ELR (cell line): ENCODE measurements around the gene EEF1B2.
"Not testable (repeated sequence)": the region's sequence is repeated elsewhere in the genome, so short reads cannot be mapped to it uniquely, and the experiment has no call there.

Source experiments
- DNase-seq: peaks from one replicate; pipeline ENCODE4 v3.0.0-alpha.2; 2015; ENCODE audit warnings: low read depth

EEF1B2 gene

GRCh38 chr2:206159346-206160124, at the start of gene EEF1B2, which contains the start of gene NDUFS1:
EEF1B2 (plus strand) TSS chr2:206159895; CDS start chr2:206159980, 85 bp downstream.
NDUFS1 (minus strand) TSS chr2:206159444; CDS start chr2:206153678, 5,766 bp downstream.
- DNase-seq, result peak; percentile 99

- peak; percentile 3 for DNase-seq
Observed at GRCh38 chr2:206112108-206112507, 47.6 kb upstream of the EEF1B2 start.

- peak; percentile 39 for DNase-seq
Observed at GRCh38 chr2:206112846-206113547, 46.7 kb upstream of the EEF1B2 start.

DNA sequence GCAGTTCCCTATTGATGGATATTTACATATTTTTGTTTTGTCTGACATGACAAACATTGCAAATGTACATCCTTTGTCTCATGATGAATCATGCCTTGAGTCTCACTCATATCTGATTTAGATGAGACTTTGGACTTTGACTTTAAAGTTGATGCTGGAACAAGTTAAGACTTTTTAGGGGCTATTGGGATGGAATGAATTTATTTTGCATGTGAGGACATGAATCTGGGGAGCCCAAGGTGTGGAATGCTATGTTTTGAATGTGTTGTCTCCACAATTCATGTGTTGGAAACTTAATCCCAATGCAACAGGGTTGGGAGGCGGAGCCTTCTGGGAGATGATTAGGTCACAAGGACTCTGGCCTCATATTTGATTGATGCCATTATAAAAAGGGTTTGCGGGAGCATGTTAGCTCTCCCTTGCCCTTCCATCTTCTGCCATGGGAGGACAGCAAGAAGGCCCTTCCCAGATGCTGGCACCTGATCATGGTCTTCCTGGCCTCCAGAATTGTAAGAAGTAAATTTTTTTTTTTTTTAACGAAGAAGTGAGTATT, 44.6 kb upstream of the EEF1B2 start:
- peak; percentile 17 for DNase-seq

DNA sequence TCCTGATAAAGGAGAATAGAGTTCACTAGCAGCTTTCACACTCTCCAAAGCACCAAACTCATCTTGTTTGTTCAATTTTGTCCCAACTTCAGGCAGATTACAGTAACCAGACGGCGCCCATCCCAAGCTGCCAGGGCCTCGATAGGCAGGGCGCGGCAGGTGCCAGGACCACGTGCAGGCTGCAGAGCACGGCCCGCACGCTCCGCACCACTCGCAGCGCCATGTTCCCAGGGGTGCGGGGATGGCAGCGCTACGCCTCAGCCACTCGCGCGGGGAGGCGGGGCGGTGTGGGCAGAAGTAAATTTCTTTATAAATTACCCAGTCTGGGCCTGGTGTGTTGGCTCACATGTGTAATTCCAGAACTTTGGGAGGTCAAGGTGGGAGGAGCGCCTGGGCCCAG, 43.4 kb upstream of the EEF1B2 start:
- no peak for DNase-seq

GRCh38 chr2:206122569-206122968, 37.1 kb upstream of the EEF1B2 start:
- DNase-seq, result not testable (repeated sequence)

DNA sequence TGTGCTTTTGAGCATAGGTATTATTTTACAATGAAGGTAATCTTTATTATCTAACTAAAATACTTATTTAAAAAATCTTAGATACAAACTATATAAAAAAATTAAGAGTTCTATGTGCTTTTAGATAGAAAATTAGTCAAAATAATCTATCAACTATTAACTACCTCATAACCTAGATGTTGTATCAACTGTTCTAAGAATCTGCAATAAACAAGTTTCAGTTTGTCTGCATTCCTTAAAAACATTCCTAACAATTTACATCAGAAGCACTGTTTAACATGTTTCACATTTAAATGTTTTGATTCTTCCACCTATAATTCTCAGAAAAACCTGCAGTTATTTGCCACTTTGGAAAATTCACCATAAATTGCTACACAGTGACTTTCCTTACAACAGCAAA, 33.8 kb upstream of the EEF1B2 start:
- DNase-seq, result no peak

- DNase-seq, result peak; percentile 41
Observed at GRCh38 chr2:206127656-206128055, 32.0 kb upstream of the EEF1B2 start.

DNA sequence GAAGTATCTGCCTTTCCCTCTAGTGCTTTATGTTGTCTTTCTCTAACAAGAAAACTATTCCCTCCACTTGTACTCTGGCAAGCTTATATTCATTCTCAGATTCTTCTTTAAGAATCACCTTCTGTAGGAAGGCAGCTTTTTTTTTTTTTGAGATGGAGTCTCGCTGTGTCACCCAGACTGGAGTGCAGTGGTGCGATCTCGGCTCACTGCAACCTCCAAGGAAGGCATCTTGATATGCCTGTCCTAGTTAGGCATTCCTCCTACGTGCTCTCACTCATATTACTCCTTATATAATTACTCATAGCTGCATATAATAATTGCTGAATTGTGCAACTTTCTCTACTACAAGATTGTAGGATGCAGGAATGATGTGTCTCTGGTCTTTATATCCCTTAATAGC, 16.2 kb upstream of the EEF1B2 start:
- DNase-seq, result no peak

- DNase-seq, result no peak
Observed at GRCh38 chr2:206144383-206144782, 15.3 kb upstream of the EEF1B2 start.

DNA sequence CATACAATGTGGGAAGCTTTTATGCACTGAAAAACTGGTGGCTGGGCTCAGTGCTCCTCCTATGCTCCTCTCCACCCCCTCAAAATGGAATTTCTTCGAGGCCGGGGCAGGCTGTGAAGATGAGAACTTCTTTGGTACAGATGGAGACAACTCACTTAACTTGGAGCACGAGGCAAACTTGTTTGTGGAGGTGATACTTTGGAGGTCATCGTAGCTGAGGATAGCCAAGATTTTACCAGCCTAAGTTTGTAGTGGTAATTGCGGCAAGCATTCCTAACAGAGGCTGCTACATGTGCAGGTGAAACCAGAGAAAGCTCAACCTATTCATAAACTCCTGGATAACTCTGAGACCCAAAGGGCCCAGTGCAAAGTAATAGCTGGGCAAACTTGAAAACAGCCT, 14.0 kb upstream of the EEF1B2 start:
- no peak for DNase-seq

- no peak for DNase-seq
Observed at GRCh38 chr2:206149330-206149729, 10.4 kb upstream of the EEF1B2 start.

GRCh38 chr2:206150168-206150567, 9.5 kb upstream of the EEF1B2 start:
- no peak for DNase-seq

DNA sequence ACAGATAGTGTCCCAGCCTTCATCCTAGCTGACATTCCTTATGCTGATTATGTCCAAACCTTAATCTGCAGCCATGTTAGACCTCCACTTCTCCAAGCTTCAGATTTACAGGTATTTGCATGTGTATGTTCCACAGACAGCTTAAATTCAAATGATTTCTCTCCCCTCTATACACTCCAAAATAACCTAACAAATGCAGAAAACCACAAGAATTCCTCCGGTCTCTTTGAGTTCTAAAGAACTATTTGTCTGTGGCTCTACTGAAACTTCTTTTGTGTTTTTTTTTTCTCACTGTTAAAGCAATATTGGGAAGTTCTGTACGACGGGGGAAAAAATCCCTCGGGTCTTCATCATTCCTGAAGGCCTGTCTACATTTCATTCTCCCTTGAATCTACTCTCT, 9.1 kb upstream of the EEF1B2 start:
- no peak for DNase-seq

- peak; percentile 32 for DNase-seq
Observed at GRCh38 chr2:206154197-206154596, 5.5 kb upstream of the EEF1B2 start.

GRCh38 chr2:206157014-206157413, 2.7 kb upstream of the EEF1B2 start:
- peak; percentile 11 for DNase-seq

- peak; percentile 53 for DNase-seq
Observed at GRCh38 chr2:206158563-206159345, 941 bp upstream of the EEF1B2 start.

DNA sequence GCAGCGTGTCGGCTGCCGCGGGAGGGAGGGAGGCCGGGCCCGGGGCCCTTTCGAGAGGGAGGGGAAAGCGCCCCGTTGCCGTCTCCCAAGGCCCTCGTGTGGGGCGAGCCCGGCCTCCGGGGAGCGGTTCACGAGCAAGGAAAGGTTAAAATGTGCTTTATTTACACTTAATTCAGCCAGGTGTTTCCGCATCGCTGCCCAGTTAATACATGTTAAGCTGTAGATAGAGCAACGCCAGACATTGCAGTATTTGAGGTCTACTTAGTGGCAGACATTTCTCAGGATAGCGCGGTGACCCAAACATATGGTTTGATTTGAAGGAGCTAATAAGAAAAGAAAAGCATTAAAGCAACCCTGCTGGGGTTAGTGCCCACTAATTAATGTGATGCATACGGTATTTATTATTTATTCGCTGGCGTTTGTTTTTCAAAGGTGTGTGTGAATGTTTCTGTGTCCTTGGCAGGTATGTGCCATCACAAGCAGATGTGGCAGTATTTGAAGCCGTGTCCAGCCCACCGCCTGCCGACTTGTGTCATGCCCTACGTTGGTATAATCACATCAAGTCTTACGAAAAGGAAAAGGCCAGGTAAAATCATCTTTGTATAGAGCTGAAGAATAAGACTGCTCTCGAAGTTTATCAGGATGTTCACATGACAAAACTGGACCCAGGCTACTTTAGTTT, 571 bp downstream of the EEF1B2 start:
- peak; percentile 3 for DNase-seq

DNA sequence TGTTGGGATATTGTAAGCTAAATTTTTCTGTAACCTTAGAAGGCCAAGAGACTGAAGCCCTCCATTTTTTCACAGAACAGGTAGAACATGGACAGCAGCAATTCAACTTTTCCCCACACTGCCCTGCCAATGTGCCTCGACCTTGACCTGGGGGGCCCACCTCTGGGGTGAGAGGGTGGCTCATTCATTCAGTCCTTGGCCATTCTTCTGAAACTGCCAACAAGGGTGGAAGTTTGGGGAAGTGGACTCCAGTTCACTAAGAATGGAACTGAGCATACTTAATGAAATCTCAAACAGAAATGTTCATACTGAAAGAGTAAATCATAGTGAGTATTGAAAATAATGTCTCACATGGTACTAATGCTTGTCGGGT, 1.1 kb downstream of the EEF1B2 start:
- no peak for DNase-seq

DNA sequence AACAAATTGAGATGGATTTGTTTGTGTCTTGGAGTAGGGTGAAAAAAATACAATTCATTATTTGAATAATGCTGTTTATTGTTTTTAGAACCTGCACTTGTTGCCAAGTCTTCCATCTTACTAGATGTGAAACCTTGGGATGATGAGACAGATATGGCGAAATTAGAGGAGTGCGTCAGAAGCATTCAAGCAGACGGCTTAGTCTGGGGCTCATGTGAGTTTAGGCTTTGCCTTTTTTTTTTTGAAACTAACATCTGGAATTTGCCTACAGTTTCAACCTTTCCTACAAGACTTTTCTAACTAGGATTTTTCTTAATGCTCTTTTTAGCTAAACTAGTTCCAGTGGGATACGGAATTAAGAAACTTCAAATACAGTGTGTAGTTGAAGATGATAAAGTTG, 2.7 kb downstream of the EEF1B2 start:
- DNase-seq, result not testable (repeated sequence)

DNA sequence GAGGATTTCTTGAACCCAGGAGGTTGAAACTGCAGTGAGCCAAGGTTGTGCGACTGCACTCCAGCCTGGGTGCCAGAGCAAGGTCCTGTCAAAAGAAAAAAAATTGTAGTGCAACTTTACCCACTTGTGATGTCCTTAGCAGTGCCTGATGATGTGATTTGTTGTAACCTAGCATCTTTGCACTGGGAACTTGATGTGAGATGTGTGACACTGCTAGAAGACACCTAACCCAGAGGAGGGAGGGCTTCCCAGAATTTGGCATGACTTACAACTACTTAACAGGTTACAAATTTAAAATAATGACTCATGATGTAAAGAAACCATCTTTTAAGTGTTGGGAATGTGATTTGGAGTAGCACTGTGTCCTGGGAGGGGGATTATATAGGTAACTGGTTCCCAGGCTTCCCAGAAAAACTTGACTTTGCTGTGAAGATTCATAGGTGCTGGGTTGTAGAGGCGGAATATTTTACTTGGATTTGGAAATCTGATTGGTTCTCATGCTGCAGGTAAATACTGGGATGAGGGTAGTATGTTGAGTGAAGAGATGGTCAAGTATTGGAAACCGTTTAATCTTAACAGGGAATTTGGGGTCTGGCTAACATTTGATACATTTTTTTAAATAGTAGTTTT, 3.7 kb downstream of the EEF1B2 start:
- peak; percentile 31 for DNase-seq
